ENCODE data around the gene PRDM2.

PRDM2 gene

GRCh38 chr1:13766592-13767564, 66.9 kb downstream of the PRDM2 start:
- DNase-seq (ENCODE audit: low read depth), result no peak

GRCh38 chr1:13769212-13769611, 69.2 kb downstream of the PRDM2 start:
- no peak for DNase-seq (ENCODE audit: low read depth)

- no peak for DNase-seq (ENCODE audit: low read depth)
Measured at GRCh38 chr1:13769830-13770229, 69.8 kb downstream of the PRDM2 start.

- no peak for DNase-seq (ENCODE audit: low read depth)
Measured at GRCh38 chr1:13770743-13771142, 70.8 kb downstream of the PRDM2 start.

- DNase-seq (ENCODE audit: low read depth), result no peak
Measured at GRCh38 chr1:13771745-13772144, 71.8 kb downstream of the PRDM2 start.

- DNase-seq (ENCODE audit: low read depth), result no peak
Measured at GRCh38 chr1:13772271-13772670, 72.3 kb downstream of the PRDM2 start.

GRCh38 chr1:13774121-13774520, 74.1 kb downstream of the PRDM2 start:
- DNase-seq (ENCODE audit: low read depth), result no peak

GRCh38 chr1:13775459-13775858, 75.5 kb downstream of the PRDM2 start:
- no peak for DNase-seq (ENCODE audit: low read depth)

GRCh38 chr1:13775916-13776315, 75.9 kb downstream of the PRDM2 start:
- no peak for DNase-seq (ENCODE audit: low read depth)

- DNase-seq (ENCODE audit: low read depth), result no peak
Measured at GRCh38 chr1:13778431-13778830, 78.4 kb downstream of the PRDM2 start.

- no peak for DNase-seq (ENCODE audit: low read depth)
Measured at GRCh38 chr1:13779930-13780329, 79.9 kb downstream of the PRDM2 start.

GRCh38 chr1:13780780-13781179, 80.8 kb downstream of the PRDM2 start:
- DNase-seq (ENCODE audit: low read depth), result no peak

GRCh38 chr1:13781228-13781627, 81.2 kb downstream of the PRDM2 start:
- DNase-seq (ENCODE audit: low read depth), result no peak

- DNase-seq (ENCODE audit: low read depth), result no peak
Measured at GRCh38 chr1:13781907-13782633, 82.1 kb downstream of the PRDM2 start.

- DNase-seq (ENCODE audit: low read depth), result no peak
Measured at GRCh38 chr1:13782634-13783360, 82.8 kb downstream of the PRDM2 start.

- DNase-seq (ENCODE audit: low read depth), result no peak
Measured at GRCh38 chr1:13783551-13783950, 83.6 kb downstream of the PRDM2 start.

- no peak for DNase-seq (ENCODE audit: low read depth)
Measured at GRCh38 chr1:13784971-13785370, 85.0 kb downstream of the PRDM2 start.

- no peak for DNase-seq (ENCODE audit: low read depth)
Measured at GRCh38 chr1:13786541-13786940, 86.6 kb downstream of the PRDM2 start.

- no peak for DNase-seq (ENCODE audit: low read depth)
Measured at GRCh38 chr1:13788795-13789194, 88.8 kb downstream of the PRDM2 start.

GRCh38 chr1:13790290-13791030, 90.5 kb downstream of the PRDM2 start:
- no peak for DNase-seq (ENCODE audit: low read depth)

GRCh38 chr1:13792419-13792818, 92.4 kb downstream of the PRDM2 start:
- DNase-seq (ENCODE audit: low read depth), result no peak
